B cell (primary cell): ENCODE data around the gene RAD51B. TPM values are rescaled to one million over a fixed set of nuclear protein-coding genes. Genes with fewer than 3 reads are reported as not detected.

Source experiments
- ATAC-seq: fragments of 200-7000 bp; cut with Tn5 transposase; one replicate; pipeline ENCODE4 v1.10.0; 2021; ENCODE audit warnings: low read depth, mild to moderate bottlenecking, moderate number of reproducible peaks, moderate library complexity
- CTCF ChIA-PET: fragments of 350-600 bp; sonication (Branson Sonifier 250); formaldehyde crosslinking; loops from one replicate; lab custom pipeline; 2021; ENCODE audit warnings: antibody characterized with exemption, inconsistent platforms; lab: Charles Lee
- POLR2A ChIA-PET: fragments of 350-600 bp; sonication (Branson Sonifier 250); formaldehyde crosslinking; loops from one replicate; lab custom pipeline; 2021; ENCODE audit warnings: antibody characterized with exemption; lab: Charles Lee
- DNase-seq: peaks from one replicate; pipeline ENCODE4 v3.0.0; 2013
- H2AFZ ChIP-seq: 2 replicates; pipeline ENCODE4 v1.6.1; 2012; ENCODE audit warnings: mild to moderate bottlenecking, low read depth, low read length; ENCODE audit not compliant: insufficient read depth, poor library complexity, severe bottlenecking
- H3K27ac ChIP-seq, 2 donors: 1 replicate in 1 of 2; 2 replicates in 1 of 2; pipeline ENCODE4 v1.5.1; 2012 to 2013; ENCODE audit warnings: low read length in 2 of 2, mild to moderate bottlenecking in 2 of 2, moderate library complexity in 1 of 2
- H3K27me3 ChIP-seq, 4 experiments: fragments of 200-600 bp in 1 of 4; sonication (generic) in 1 of 4; replicated peaks in 1 of 4; 1 replicate in 2 of 4; 2 replicates in 2 of 4; pipeline versions ENCODE4 v1.6.1 to v1.7.0; 2013 to 2016; ENCODE audit warnings: low read length in 3 of 4, mild to moderate bottlenecking in 2 of 4, mixed read lengths in 1 of 4, moderate library complexity in 1 of 4; ENCODE audit not compliant: insufficient read depth in 4 of 4, control insufficient read depth in 3 of 4; ENCODE audit errors: control extremely low read depth in 1 of 4
- H3K36me3 ChIP-seq, 2 experiments: replicated peaks in 1 of 2; 1 replicate in 1 of 2; 2 replicates in 1 of 2; pipeline versions ENCODE4 v1.6.1 to v1.7.1; 2013; ENCODE audit warnings: low read length in 1 of 2; ENCODE audit not compliant: insufficient read depth in 2 of 2, control insufficient read depth in 1 of 2; ENCODE audit errors: control extremely low read depth in 1 of 2, extremely low read depth in 1 of 2
- H3K4me1 ChIP-seq, 2 donors: fragments of 200-600 bp in 1 of 2; sonication (generic) in 1 of 2; 1 replicate in 1 of 2; 2 replicates in 1 of 2; pipeline versions ENCODE4 v1.5.1 to v1.6.1; 2013 to 2017; ENCODE audit warnings: low read length in 2 of 2; ENCODE audit not compliant: control insufficient read depth in 2 of 2, insufficient read depth in 2 of 2
- H3K4me2 ChIP-seq: replicated peaks from 2 replicates; pipeline ENCODE3; 2012; ENCODE audit warnings: mild to moderate bottlenecking, low read depth, low read length; ENCODE audit not compliant: poor library complexity, severe bottlenecking
- H3K4me3 ChIP-seq, 5 experiments: fragments of 200-600 bp in 1 of 5; sonication (generic) in 1 of 5; 1 replicate in 3 of 5; 2 replicates in 2 of 5; pipeline versions ENCODE4 v1.5.1 to v1.7.0; 2011 to 2016; ENCODE audit warnings: low read length in 4 of 5, mild to moderate bottlenecking in 4 of 5, low read depth in 2 of 5, control low read depth in 1 of 5, moderate library complexity in 1 of 5; ENCODE audit not compliant: insufficient read depth in 1 of 5; ENCODE audit errors: control extremely low read depth in 1 of 5, extremely low read depth in 1 of 5
- H3K79me2 ChIP-seq: fragments of 200-600 bp; sonication (generic); one replicate; pipeline ENCODE4 v1.6.0; 2016; ENCODE audit warnings: low read length; ENCODE audit not compliant: control insufficient read depth, insufficient read depth
- H3K9ac ChIP-seq: fragments of 200-600 bp; sonication (generic); 2 replicates; pipeline ENCODE4 v1.6.1; 2017; ENCODE audit warnings: mild to moderate bottlenecking, low read length, moderate library complexity
- H3K9me3 ChIP-seq, 3 donors: one replicate each; pipeline versions ENCODE4 v1.6.1 to v1.7.1; 2013; ENCODE audit warnings: low read length in 2 of 3; ENCODE audit not compliant: control insufficient read depth in 2 of 3, insufficient read depth in 1 of 3; ENCODE audit errors: control extremely low read depth in 1 of 3
- H4K20me1 ChIP-seq: 2 replicates; pipeline ENCODE4 v1.6.0; 2012; ENCODE audit warnings: mild to moderate bottlenecking, low read length; ENCODE audit not compliant: insufficient read depth, control insufficient read depth, poor library complexity, severe bottlenecking
- H3K27ac Mint-ChIP-seq: one replicate; pipeline ENCODE4 v1.8.0; 2021; ENCODE audit warnings: mixed read lengths
- H3K27me3 Mint-ChIP-seq: one replicate; pipeline ENCODE4 v1.8.0; 2021; ENCODE audit warnings: mixed read lengths
- H3K4me1 Mint-ChIP-seq: one replicate; pipeline ENCODE4 v1.8.0; 2021; ENCODE audit warnings: mixed read lengths
- H3K4me3 Mint-ChIP-seq: one replicate; pipeline ENCODE4 v1.8.0; 2021; ENCODE audit warnings: mixed read lengths
- H3K9me3 Mint-ChIP-seq: one replicate; pipeline ENCODE4 v1.8.0; 2022; ENCODE audit warnings: mixed read lengths; ENCODE audit not compliant: insufficient read depth
- EZH2 ChIP-seq: IDR thresholded peaks from 2 replicates; pipeline ENCODE4 v1.6.1; 2012; ENCODE audit warnings: borderline replicate concordance, low read depth, mild to moderate bottlenecking, moderate library complexity, low read length; ENCODE audit not compliant: insufficient read depth, poor library complexity, severe bottlenecking
- WGBS: methylation state at CpG from one replicate; pipeline ENCODE4 v1.1.5; 2013; ENCODE audit warnings: missing lambda C conversion rate; ENCODE audit not compliant: insufficient coverage; 5-methylcytosine and 5-hydroxymethylcytosine counted together
- intact Hi-C: fragments of 100-400 bp; cut with micrococcal nuclease; formaldehyde crosslinking; loops from one replicate; pipeline ENCODE4 v1.10.0; 2022
- polyA plus RNA-seq: library from polyadenylated mRNA; depleted of rRNA; stranded (reverse); fragments of >200 nt; gene quantifications from 2 replicates; pipeline ENCODE4 v1.2.3, GENCODE V29; 2012
- total RNA-seq, 2 donors: library from RNA; stranded (reverse); fragments of 120-200 nt in 1 of 2; gene quantifications; 1 replicate in 1 of 2; 2 replicates in 1 of 2; pipeline versions ENCODE4 v1.2.3 to v1.2.4, GENCODE V29; 2013 to 2022
- TF ChIP-seq, protein P1 (sequence below): fragments of 200-600 bp; IDR thresholded peaks from one replicate; pipeline ENCODE4 v1.8.0; 2022; ENCODE audit warnings: antibody characterized with exemption, mild to moderate bottlenecking

Gene RAD51B
- total and polyA plus RNA-seq, 2 donors (not counting 1 experiment from before 2014, with no cell fraction given): 6.5 to 60.6 TPM

DNA sequence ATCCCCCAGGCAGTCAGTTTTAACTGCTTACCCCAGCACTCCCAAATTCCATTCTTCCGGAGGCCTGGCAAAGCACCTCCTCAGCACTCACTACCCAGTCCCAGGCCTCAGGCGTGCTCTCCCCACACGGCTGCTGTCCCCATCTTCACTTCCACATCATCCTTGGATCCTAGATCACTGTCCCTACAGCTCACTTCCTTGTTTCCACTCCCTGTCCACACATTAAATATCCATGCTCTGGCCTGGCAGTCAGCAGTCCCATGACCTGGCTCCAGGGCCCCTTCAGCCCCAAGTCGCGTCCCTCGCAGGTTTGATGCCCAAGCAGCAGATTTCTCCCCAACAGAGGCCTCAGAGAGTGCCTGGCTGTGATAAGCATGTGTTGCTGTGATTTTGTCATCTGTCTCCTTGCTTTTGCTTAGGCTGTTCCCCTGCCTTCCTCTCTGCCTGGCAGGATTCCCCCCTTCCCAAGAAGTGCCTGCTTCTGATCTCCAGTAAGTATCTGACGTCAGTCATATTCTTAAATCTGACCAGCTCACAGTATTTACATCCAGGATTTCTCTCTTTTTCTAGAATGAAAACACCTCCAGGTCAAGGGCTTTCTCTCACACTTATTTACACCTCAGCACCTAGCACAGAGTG, 731.6 kb downstream of the RAD51B start:
- CTCF ChIA-PET: no interaction called here
- Histone ChIP-seq H3K36me3 (no peaks in the 10 kb centered on the region), H2AFZ (no peak overlapping the region)

DNA sequence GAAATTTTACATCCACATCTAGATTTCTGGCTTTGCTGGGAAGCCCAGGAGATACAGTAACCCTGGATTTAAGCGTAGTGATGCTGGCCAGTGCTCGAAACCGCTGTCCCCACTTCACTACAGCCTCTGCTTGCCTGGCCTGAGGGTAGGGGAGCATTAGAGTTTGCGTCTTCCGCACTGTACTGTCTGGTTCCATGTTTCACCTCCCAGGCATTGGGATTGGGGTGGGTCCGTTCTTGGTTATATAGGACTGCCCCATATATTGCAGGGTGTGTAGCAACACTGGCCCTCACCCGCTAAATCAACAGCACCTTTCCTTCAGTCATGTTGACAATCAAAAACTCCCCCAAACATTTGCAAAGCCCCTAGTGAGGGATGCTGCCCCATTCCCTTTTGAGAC, 732.5 kb downstream of the RAD51B start:
- no peak overlapping the region for H3K27ac Mint-ChIP-seq
- WGBS: 100% methylated on average over 2 of the region's 7 CpGs
- H2AFZ ChIP-seq: no peak overlapping the region
- H3K4me1 ChIP-seq: peaks cover 23 to 24% of the 10 kb centered on the region in 2 donors
- no peak overlapping the region for H3K4me3 Mint-ChIP-seq
- H4K20me1 ChIP-seq: no peaks in the 10 kb centered on the region
- peaks cover under 1% of the 10 kb centered on the region for H3K9me3 Mint-ChIP-seq
- H3K36me3 ChIP-seq: no peaks in the 10 kb centered on the region
- DNase-seq (no peak), ATAC-seq (no peak)
- H3K27me3 Mint-ChIP-seq: no peaks in the 10 kb centered on the region
- H3K79me2 ChIP-seq: no peaks in the 10 kb centered on the region
- H3K4me1 Mint-ChIP-seq: peaks cover 41% of the 10 kb centered on the region
- intact Hi-C loops: no loop called here
- TF ChIP-seq EZH2: no peak
- TF ChIP-seq, protein P1, sequence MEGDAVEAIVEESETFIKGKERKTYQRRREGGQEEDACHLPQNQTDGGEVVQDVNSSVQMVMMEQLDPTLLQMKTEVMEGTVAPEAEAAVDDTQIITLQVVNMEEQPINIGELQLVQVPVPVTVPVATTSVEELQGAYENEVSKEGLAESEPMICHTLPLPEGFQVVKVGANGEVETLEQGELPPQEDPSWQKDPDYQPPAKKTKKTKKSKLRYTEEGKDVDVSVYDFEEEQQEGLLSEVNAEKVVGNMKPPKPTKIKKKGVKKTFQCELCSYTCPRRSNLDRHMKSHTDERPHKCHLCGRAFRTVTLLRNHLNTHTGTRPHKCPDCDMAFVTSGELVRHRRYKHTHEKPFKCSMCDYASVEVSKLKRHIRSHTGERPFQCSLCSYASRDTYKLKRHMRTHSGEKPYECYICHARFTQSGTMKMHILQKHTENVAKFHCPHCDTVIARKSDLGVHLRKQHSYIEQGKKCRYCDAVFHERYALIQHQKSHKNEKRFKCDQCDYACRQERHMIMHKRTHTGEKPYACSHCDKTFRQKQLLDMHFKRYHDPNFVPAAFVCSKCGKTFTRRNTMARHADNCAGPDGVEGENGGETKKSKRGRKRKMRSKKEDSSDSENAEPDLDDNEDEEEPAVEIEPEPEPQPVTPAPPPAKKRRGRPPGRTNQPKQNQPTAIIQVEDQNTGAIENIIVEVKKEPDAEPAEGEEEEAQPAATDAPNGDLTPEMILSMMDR: no peak
- ChIA-PET POLR2A (interaction anchor here (0.6 kb wide), 1 partner anchor 292 kb away, joined by 3 read pairs; no protein-coding TSS in a partner anchor), CTCF (no interaction called here)
- H3K9ac ChIP-seq: no peak overlapping the region
- no peaks in the 10 kb centered on the region for H3K9me3 ChIP-seq
- no peaks in the 10 kb centered on the region for H3K27me3 ChIP-seq
- H3K4me2 ChIP-seq: no peak overlapping the region
- no peak overlapping the region for H3K4me3 ChIP-seq
- H3K27ac ChIP-seq: no peak overlapping the region

More for the DNA sequence above, 731.6 kb downstream of the RAD51B start:
- intact Hi-C loops: no loop called here
- Histone ChIP-seq H3K27me3 (no peaks in the 10 kb centered on the region), H3K9me3 (no peaks in the 10 kb centered on the region), H3K27ac (no peak overlapping the region), H3K4me2 (no peak overlapping the region), H3K4me1 (peaks cover 18 to 24% of the 10 kb centered on the region in 2 donors), H3K4me3 (no peak overlapping the region), H3K79me2 (no peaks in the 10 kb centered on the region), H4K20me1 (no peaks in the 10 kb centered on the region), H3K9ac (no peak overlapping the region)
- H3K4me1 Mint-ChIP-seq: peaks cover 37% of the 10 kb centered on the region
- DNase-seq (no peak), ATAC-seq (no peak)
- POLR2A ChIA-PET: no interaction called here
- H3K27ac Mint-ChIP-seq: no peak overlapping the region
- 100% methylated on average over 7 of the region's 7 CpGs for WGBS
- no peak overlapping the region for H3K4me3 Mint-ChIP-seq
- no peaks in the 10 kb centered on the region for H3K27me3 Mint-ChIP-seq
- TF ChIP-seq, protein P1: no peak
- TF ChIP-seq EZH2: no peak
- no peaks in the 10 kb centered on the region for H3K9me3 Mint-ChIP-seq
